GM12864 (cell line): Measurements from ENCODE around the gene SLC23A2.

ENCODE experiments used
- DNase-seq: peaks from one replicate; pipeline ENCODE4 v3.0.0-alpha.2; 2011; ENCODE audit warnings: low read depth
- H3K4me3 ChIP-seq: 2 replicates; pipeline ENCODE4 v1.5.1; 2011; ENCODE audit warnings: mild to moderate bottlenecking, low read depth, low read length, control low read depth
- CTCF ChIP-seq: IDR thresholded peaks from 2 replicates; pipeline ENCODE4 v1.5.1; 2011; ENCODE audit warnings: low read depth, mild to moderate bottlenecking, moderate library complexity, low read length, control low read depth, inconsistent platforms; ENCODE audit errors: missing control alignments

Gene SLC23A2

GRCh38 chr20:4944518-4945313 is 56.6 kb downstream of the SLC23A2 start:
- no peak for DNase-seq
- TF ChIP-seq CTCF, result no peak
- no peak overlapping the region for H3K4me3 ChIP-seq

- DNase-seq, result no peak
- no peak for TF ChIP-seq CTCF
- H3K4me3 ChIP-seq, result no peak overlapping the region
These were observed 59.0 kb downstream of the SLC23A2 start for GRCh38 chr20:4942331-4942730.

- no peak overlapping the region for H3K4me3 ChIP-seq
- TF ChIP-seq CTCF, result no peak
- DNase-seq, result no peak
These were observed 63.6 kb downstream of the SLC23A2 start for GRCh38 chr20:4937407-4938319.

- no peak overlapping the region for H3K4me3 ChIP-seq
- no peak for TF ChIP-seq CTCF
- no peak for DNase-seq
These were observed 64.4 kb downstream of the SLC23A2 start for GRCh38 chr20:4936851-4937406.

GRCh38 chr20:4936392-4936850 is 64.9 kb downstream of the SLC23A2 start:
- DNase-seq, result no peak
- H3K4me3 ChIP-seq, result no peak overlapping the region
- TF ChIP-seq CTCF, result no peak

GRCh38 chr20:4932061-4932460 is 69.2 kb downstream of the SLC23A2 start:
- DNase-seq, result no peak
- no peak overlapping the region for H3K4me3 ChIP-seq
- no peak for TF ChIP-seq CTCF
